Tibial artery (tissue), 4 donors: ENCODE measurements around the gene SOX5.

Source experiments
- DNase-seq, 2 donors: peaks; one replicate each; pipeline ENCODE4 v3.0.0-alpha.2; 2019
- H3K27ac ChIP-seq, 2 donors: fragments of 200-600 bp; sonication (generic) in 1 of 2; 1 replicate in 1 of 2; 2 replicates in 1 of 2; pipeline ENCODE4 v1.5.1; 2018 to 2019; ENCODE audit warnings: mild to moderate bottlenecking in 1 of 2
- H3K27me3 ChIP-seq, 2 donors: fragments of 200-600 bp; sonication (generic) in 1 of 2; one replicate each; pipeline versions ENCODE4 v1.5.1 to v1.6.0; 2016 to 2019
- H3K36me3 ChIP-seq, 3 donors: fragments of 200-600 bp; sonication (generic) in 2 of 3; one replicate each; pipeline ENCODE4 v1.5.1; 2016 to 2019; ENCODE audit warnings: mild to moderate bottlenecking in 2 of 3
- H3K4me1 ChIP-seq, 4 donors: fragments of 200-600 bp; sonication (generic) in 2 of 4; 1 replicate in 3 of 4; 2 replicates in 1 of 4; pipeline ENCODE4 v1.5.1; 2016 to 2019
- H3K4me3 ChIP-seq, 2 donors: fragments of 200-600 bp; sonication (generic) in 1 of 2; 1 replicate in 1 of 2; 2 replicates in 1 of 2; pipeline ENCODE4 v1.5.1; 2018 to 2019; ENCODE audit warnings: mild to moderate bottlenecking in 2 of 2
- H3K9me3 ChIP-seq, 3 donors: fragments of 200-600 bp; sonication (generic) in 1 of 3; one replicate each; pipeline ENCODE4 v1.5.1; 2016 to 2019
- intact Hi-C: fragments of 100-400 bp; cut with DNase I; formaldehyde crosslinking; loops from one replicate; pipeline ENCODE4 v1.15.0; 2023; ENCODE audit warnings: low total_unique reads
- TF ChIP-seq, protein P1 (sequence below), 2 experiments: fragments of 200-600 bp in 1 of 2; fragments of 450-650 bp in 1 of 2; IDR thresholded peaks; one replicate each; pipeline ENCODE4 v1.5.1; 2017 to 2019; ENCODE audit warnings: antibody characterized with exemption in 2 of 2, mild to moderate bottlenecking in 1 of 2, moderate library complexity in 1 of 2

SOX5 gene

DNA sequence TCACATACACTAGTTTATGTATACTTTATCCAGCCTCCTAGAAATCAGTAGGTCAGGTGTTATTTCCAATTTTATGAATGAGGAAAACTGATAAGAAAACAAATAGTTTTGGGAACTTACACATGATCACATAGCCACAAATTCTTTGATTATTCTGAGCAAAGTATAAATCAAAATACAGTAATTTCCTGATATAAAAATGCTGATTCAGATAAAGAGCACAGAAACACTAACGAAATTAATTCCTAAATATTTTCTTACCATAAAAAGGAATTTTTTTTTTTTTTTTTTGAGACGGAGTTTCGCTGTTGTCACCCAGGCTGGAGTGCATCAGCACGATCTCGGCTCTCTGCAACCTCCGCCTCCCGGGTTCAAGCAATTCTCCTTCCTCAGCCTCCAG is 275.4 kb downstream of the SOX5 start:
- no peaks in the 10 kb centered on the region for H3K27me3 ChIP-seq
- no peaks in the 10 kb centered on the region for H3K9me3 ChIP-seq
- no peak overlapping the region for H3K27ac ChIP-seq
- intact Hi-C loops = no loop called here
- no peaks in the 10 kb centered on the region for H3K36me3 ChIP-seq
- peaks cover 0 to 11% (median 3%) of the 10 kb centered on the region in 4 donors for H3K4me1 ChIP-seq
- TF ChIP-seq, protein P1, sequence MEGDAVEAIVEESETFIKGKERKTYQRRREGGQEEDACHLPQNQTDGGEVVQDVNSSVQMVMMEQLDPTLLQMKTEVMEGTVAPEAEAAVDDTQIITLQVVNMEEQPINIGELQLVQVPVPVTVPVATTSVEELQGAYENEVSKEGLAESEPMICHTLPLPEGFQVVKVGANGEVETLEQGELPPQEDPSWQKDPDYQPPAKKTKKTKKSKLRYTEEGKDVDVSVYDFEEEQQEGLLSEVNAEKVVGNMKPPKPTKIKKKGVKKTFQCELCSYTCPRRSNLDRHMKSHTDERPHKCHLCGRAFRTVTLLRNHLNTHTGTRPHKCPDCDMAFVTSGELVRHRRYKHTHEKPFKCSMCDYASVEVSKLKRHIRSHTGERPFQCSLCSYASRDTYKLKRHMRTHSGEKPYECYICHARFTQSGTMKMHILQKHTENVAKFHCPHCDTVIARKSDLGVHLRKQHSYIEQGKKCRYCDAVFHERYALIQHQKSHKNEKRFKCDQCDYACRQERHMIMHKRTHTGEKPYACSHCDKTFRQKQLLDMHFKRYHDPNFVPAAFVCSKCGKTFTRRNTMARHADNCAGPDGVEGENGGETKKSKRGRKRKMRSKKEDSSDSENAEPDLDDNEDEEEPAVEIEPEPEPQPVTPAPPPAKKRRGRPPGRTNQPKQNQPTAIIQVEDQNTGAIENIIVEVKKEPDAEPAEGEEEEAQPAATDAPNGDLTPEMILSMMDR (IDR thresholded peaks at IDR 0.05) = no peak
- DNase-seq = no peak
- H3K4me3 ChIP-seq = no peak overlapping the region

DNA sequence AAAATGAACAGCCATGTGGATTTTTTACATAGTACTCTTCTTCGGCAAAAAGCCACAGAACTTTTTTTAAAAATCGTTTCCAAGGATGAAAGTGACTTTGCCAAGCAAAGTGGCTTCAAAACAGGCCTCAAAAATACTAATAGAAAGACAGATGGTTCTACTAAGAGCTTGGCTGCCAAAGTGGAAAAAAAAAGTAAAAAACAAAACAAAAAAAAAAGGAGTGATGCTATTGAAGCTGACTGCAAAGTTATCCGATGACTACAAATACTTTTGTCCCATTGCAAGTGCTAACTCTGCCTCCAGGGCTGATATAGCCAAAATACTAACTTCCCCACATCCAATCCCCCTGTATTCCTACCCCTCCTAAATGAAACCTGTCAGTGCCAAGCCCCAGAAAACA is 277.6 kb downstream of the SOX5 start:
- H3K27ac ChIP-seq = no peak overlapping the region
- H3K36me3 ChIP-seq = no peaks in the 10 kb centered on the region
- TF ChIP-seq, protein P1 (IDR thresholded peaks at IDR 0.05) = no peak
- no peak overlapping the region for H3K4me3 ChIP-seq
- H3K4me1 ChIP-seq = peaks cover 0 to 11% (median 3%) of the 10 kb centered on the region in 4 donors
- intact Hi-C loops = no loop called here
- H3K9me3 ChIP-seq = no peaks in the 10 kb centered on the region
- H3K27me3 ChIP-seq = no peaks in the 10 kb centered on the region
- DNase-seq = no peak

DNA sequence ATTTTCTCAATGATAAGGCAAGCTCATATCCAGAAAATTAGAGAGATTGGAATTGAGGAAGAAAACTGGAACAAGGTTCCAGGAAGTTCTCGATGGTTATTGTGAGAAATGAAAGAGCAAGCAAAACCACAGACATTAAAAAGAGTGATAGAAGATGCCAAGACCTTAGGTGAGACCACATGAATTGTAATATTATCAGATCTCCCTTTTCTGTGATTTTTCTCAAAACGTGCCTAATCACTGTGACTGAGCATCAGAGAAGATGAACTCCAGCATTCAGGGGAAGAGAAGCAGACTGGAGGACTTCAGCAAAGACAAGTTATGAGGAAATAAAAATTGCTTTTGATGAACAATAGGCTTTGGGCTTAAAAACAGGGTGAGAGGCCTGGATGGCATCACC is 278.8 kb downstream of the SOX5 start:
- Histone ChIP-seq H3K27ac (no peak overlapping the region), H3K27me3 (no peaks in the 10 kb centered on the region), H3K4me1 (peaks cover 0 to 11% (median 3%) of the 10 kb centered on the region in 4 donors), H3K9me3 (no peaks in the 10 kb centered on the region), H3K4me3 (no peak overlapping the region), H3K36me3 (no peaks in the 10 kb centered on the region)
- intact Hi-C loops = no loop called here
- TF ChIP-seq, protein P1 (IDR thresholded peaks at IDR 0.05) = no peak
- no peak for DNase-seq

DNA sequence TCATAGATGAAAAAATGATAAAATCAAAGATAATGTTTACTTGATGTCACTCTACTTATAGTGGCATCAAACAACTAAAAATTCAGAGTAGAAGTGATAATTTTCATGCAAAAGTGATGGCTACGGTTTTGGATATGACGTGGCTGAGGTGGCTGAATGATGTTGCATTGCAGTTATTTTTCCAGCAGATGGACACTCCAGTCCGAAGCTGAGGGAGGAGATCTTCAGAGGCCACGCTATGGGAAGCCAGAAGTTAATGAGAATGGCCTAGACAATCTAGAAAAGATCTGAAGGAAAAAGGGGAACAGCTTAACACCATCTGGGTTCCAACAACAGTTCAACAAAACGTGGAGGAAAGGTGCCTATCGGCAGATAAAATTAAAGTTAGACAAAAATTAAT is 279.8 kb downstream of the SOX5 start:
- Histone ChIP-seq H3K27me3 (no peaks in the 10 kb centered on the region), H3K4me1 (peaks cover 0 to 11% (median 3%) of the 10 kb centered on the region in 4 donors), H3K4me3 (no peak overlapping the region), H3K27ac (no peak overlapping the region), H3K36me3 (no peaks in the 10 kb centered on the region), H3K9me3 (no peaks in the 10 kb centered on the region)
- DNase-seq = no peak
- TF ChIP-seq, protein P1 (IDR thresholded peaks at IDR 0.05) = no peak
- intact Hi-C loops = no loop called here

DNA sequence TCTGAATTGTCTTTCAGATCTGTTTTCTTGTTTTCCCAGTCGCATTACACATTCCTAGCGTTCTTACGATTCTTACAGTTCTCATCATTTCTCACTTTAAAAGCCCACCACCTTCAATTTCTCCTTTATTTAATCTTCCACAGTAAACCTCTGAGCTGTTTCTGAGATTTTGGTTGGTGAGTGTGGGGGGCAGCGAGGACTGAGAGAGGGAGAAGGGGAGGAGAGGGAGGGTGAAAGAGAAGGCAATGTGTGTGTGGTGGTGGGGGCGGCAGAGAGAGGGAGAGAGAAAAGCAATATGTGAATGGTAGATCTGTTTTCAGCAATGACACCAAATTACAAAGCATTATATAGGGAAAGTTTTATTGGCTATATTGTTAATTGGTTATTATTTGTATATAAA is 282.6 kb downstream of the SOX5 start:
- H3K36me3 ChIP-seq = no peaks in the 10 kb centered on the region
- TF ChIP-seq, protein P1 (IDR thresholded peaks at IDR 0.05) = no peak
- no peak overlapping the region for H3K4me3 ChIP-seq
- H3K27ac ChIP-seq = no peak overlapping the region
- peaks cover 0 to 4% (median 2%) of the 10 kb centered on the region in 4 donors for H3K4me1 ChIP-seq
- H3K9me3 ChIP-seq = no peaks in the 10 kb centered on the region
- intact Hi-C loops = no loop called here
- DNase-seq = no peak
- no peaks in the 10 kb centered on the region for H3K27me3 ChIP-seq

DNA sequence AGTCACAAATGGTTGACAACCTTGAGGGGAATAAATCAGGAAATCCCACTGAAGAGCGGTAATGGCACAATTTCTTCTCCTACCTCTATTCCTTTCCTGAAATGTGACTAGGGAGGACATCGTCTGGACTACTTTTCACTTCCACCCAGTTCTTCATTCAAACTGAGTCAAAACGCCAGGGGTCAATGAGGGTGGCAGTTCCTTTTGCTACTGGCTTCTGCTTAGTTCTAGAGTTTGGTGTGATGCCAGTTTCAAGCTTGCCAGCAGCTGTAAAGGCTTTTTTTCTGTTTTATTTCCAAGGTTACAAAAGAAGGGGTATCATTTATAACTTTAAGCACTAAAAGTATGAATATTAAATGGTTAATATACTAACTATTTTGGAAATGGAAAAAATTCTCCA is 286.5 kb downstream of the SOX5 start:
- TF ChIP-seq, protein P1 (IDR thresholded peaks at IDR 0.05) = no peak
- Histone ChIP-seq H3K36me3 (no peaks in the 10 kb centered on the region), H3K4me3 (no peak overlapping the region), H3K27me3 (no peaks in the 10 kb centered on the region), H3K4me1 (no peaks in the 10 kb centered on the region), H3K27ac (no peak overlapping the region), H3K9me3 (no peaks in the 10 kb centered on the region)
- DNase-seq = peak in 1 of 2 donors; percentile 25
- intact Hi-C loops = no loop called here
